Breast epithelium (tissue), 4 donors: Measurements from ENCODE around the gene WDFY2. TPM values are rescaled to one million over a fixed set of nuclear protein-coding genes. Genes with fewer than 3 reads are reported as not detected.
"Not testable (repeated sequence)": the region's sequence is repeated elsewhere in the genome, so short reads cannot be mapped to it uniquely, and the experiment has no call there.

Experiments
- DNase-seq, 2 donors: peaks; one replicate each; pipeline ENCODE4 v3.0.0-alpha.2; 2019; ENCODE audit warnings: low spot score in 2 of 2
- H3K27ac ChIP-seq, 2 donors: fragments of 200-600 bp; sonication (generic) in 1 of 2; one replicate each; pipeline ENCODE4 v1.5.1; 2016 to 2019; ENCODE audit warnings: mild to moderate bottlenecking in 1 of 2
- H3K27me3 ChIP-seq, 2 donors: fragments of 200-600 bp; sonication (generic) in 1 of 2; one replicate each; pipeline versions ENCODE4 v1.5.1 to v1.6.0; 2017 to 2019; ENCODE audit warnings: control low read depth in 1 of 2, mild to moderate bottlenecking in 1 of 2
- H3K36me3 ChIP-seq: fragments of 200-600 bp; one replicate; pipeline ENCODE4 v1.5.1; 2019
- H3K4me1 ChIP-seq, 2 donors: fragments of 200-600 bp; sonication (generic); one replicate each; pipeline ENCODE4 v1.5.1; 2016 to 2019; ENCODE audit warnings: control low read depth in 1 of 2
- H3K4me3 ChIP-seq, 3 donors: fragments of 200-600 bp; sonication (generic); 1 replicate in 2 of 3; 2 replicates in 1 of 3; pipeline ENCODE4 v1.5.1; 2016 to 2019; ENCODE audit warnings: mild to moderate bottlenecking in 3 of 3, moderate library complexity in 2 of 3
- H3K9me3 ChIP-seq, 2 donors: fragments of 200-600 bp; sonication (generic) in 1 of 2; one replicate each; pipeline ENCODE4 v1.5.1; 2016 to 2019; ENCODE audit warnings: control low read depth in 1 of 2
- POLR2A ChIP-seq: fragments of 450-650 bp; IDR thresholded peaks from one replicate; pipeline ENCODE4 v1.6.1; 2016; ENCODE audit warnings: antibody characterized with exemption, mild to moderate bottlenecking, moderate library complexity
- POLR2AphosphoS5 ChIP-seq, 3 donors: sonication (generic); formaldehyde crosslinking; IDR thresholded peaks; one replicate each; pipeline ENCODE4 v1.6.1; 2017; ENCODE audit warnings: antibody characterized with exemption in 3 of 3
- intact Hi-C: fragments of 100-400 bp; cut with DNase I; formaldehyde crosslinking; loops from one replicate; pipeline ENCODE4 v1.15.1; 2023; ENCODE audit warnings: low total_unique reads
- total RNA-seq, 3 donors: library from RNA; depleted of rRNA; stranded (reverse); fragments of >200 nt; gene quantifications; one replicate each; pipeline ENCODE4 v1.1.0, GENCODE V29; 2016
- TF ChIP-seq, protein P1 (sequence below), 3 donors: fragments of 450-650 bp; IDR thresholded peaks; one replicate each; pipeline ENCODE4 v1.5.1; 2016 to 2017; ENCODE audit warnings: antibody characterized with exemption in 3 of 3, mild to moderate bottlenecking in 3 of 3, moderate library complexity in 3 of 3

WDFY2 gene
- total RNA-seq, 3 donors from 2014 or later = 21.0 to 27.7 (median 21.4) TPM

DNA sequence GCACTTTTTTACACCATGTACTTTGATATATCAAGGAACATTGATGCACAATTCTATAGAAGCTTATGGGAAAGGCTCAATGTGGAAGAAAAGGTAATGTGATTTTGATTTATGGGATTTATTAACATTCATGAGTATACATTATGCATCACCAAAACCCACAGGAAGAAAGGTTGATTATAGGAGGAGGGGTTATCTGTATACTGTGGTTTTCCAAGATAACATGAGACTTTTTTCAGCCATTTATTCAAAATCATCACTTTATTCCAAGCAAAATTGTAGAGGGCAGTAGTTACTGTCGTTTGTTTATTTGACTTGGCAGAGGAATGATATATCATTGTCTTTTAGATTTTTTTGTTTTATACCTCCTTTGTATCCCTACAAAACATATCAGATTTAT is 54.9 kb downstream of the WDFY2 start:
- TF ChIP-seq POLR2A (no peak), POLR2AphosphoS5 (IDR thresholded peaks at IDR 0.05) (no peak)
- TF ChIP-seq, protein P1, sequence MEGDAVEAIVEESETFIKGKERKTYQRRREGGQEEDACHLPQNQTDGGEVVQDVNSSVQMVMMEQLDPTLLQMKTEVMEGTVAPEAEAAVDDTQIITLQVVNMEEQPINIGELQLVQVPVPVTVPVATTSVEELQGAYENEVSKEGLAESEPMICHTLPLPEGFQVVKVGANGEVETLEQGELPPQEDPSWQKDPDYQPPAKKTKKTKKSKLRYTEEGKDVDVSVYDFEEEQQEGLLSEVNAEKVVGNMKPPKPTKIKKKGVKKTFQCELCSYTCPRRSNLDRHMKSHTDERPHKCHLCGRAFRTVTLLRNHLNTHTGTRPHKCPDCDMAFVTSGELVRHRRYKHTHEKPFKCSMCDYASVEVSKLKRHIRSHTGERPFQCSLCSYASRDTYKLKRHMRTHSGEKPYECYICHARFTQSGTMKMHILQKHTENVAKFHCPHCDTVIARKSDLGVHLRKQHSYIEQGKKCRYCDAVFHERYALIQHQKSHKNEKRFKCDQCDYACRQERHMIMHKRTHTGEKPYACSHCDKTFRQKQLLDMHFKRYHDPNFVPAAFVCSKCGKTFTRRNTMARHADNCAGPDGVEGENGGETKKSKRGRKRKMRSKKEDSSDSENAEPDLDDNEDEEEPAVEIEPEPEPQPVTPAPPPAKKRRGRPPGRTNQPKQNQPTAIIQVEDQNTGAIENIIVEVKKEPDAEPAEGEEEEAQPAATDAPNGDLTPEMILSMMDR (IDR thresholded peaks at IDR 0.05) = no peak

DNA sequence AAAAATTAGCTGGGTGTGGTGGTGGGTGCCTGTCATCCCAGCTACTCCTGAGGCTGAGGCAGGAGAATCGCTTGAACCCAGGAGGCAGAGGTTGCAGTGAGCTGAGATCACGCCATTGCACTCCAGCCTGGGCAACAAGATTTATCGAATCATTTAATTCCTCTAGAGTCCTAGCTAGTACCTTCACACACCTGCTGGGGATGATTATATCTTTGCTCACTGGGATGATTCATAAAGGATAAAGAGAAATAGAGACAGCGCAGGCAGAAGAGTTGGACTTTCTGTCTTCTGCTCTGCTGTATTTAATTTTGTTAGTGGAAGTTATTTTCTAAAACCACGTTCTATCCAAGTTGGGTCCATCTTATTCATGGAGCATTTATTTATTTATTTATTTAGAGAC is 56.4 kb downstream of the WDFY2 start:
- H3K4me3 ChIP-seq, H3K9me3 ChIP-seq, intact Hi-C loops, H3K27me3 ChIP-seq, DNase-seq, H3K36me3 ChIP-seq, H3K4me1 ChIP-seq, H3K27ac ChIP-seq: not testable (repeated sequence)

More for the DNA sequence above, 54.9 kb downstream of the WDFY2 start:
- intact Hi-C loops = no loop called here
- no peak overlapping the region for H3K27ac ChIP-seq
- H3K36me3 ChIP-seq = no peaks in the 10 kb centered on the region
- no peak overlapping the region for H3K4me3 ChIP-seq
- no peaks in the 10 kb centered on the region for H3K27me3 ChIP-seq
- H3K9me3 ChIP-seq = no peaks in the 10 kb centered on the region
- no peak for DNase-seq
- peaks cover 0 to 7% of the 10 kb centered on the region in 2 donors for H3K4me1 ChIP-seq

DNA sequence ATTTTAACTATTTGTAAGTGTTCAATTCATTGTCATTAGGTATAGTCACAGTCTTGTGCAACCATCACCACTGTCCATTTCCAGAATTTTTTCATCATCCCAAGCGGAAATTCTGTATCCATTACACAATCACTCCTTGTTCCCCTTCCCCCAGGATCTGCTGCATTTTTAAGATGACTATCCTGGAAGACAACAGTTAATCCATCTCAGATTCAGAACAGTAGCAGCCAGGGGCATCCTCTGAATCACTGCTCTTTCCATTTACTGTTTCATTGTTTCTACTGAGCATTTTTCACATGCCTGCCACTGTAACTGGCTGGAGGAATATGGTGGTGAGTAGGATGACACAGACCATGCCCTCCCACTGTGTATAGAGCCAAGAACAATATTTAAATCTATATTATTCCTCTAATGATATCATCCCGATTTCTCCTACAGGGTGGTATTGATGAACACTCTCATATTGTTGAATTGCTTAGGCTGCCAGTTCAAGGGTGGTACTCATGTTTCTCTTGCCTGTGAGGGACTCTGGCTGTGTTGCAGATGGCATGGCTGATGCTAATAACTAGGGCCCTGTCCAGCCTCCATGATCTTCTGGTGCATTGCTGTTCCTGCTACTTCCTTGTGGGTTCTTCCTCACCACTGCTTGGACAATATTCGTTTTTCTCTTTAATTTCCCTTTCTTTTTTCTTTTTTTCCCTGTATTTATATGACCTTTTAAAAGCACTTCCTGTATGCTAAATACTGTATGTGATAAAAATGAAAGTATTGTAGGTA is 59.0 kb downstream of the WDFY2 start:
- no peak for DNase-seq
- no peaks in the 10 kb centered on the region for H3K36me3 ChIP-seq
- TF ChIP-seq POLR2A (no peak), POLR2AphosphoS5 (IDR thresholded peaks at IDR 0.05) (no peak)
- TF ChIP-seq, protein P1 (IDR thresholded peaks at IDR 0.05) = no peak
- no peak overlapping the region for H3K4me3 ChIP-seq
- intact Hi-C loops = no loop called here
- H3K27me3 ChIP-seq = no peaks in the 10 kb centered on the region
- no peaks in the 10 kb centered on the region for H3K9me3 ChIP-seq
- H3K4me1 ChIP-seq = peaks cover 3 to 7% of the 10 kb centered on the region in 2 donors
- H3K27ac ChIP-seq = no peak overlapping the region

DNA sequence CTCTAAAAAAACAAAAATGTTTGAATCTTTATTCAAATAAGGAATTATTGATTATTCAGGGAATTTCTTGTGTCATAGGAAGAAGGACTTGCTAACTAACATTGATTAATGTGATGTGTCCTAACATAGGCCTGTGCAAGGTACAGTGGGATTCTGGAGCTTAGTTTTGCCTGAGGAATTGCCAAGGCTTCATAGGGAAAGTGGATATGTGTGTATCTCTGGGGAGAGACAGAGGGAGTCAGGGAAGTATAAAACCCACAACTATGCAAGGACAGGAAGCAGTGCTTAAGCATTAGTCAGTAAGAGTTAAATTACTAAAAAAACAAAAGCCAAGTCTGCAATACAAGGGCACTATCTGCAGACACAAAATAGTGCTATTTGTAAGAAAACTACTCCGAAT is 59.6 kb downstream of the WDFY2 start:
- no peaks in the 10 kb centered on the region for H3K27me3 ChIP-seq
- TF ChIP-seq POLR2AphosphoS5 (IDR thresholded peaks at IDR 0.05) = no peak
- TF ChIP-seq, protein P1 (IDR thresholded peaks at IDR 0.05) = no peak
- TF ChIP-seq POLR2A = no peak
- intact Hi-C loops = no loop called here

DNA sequence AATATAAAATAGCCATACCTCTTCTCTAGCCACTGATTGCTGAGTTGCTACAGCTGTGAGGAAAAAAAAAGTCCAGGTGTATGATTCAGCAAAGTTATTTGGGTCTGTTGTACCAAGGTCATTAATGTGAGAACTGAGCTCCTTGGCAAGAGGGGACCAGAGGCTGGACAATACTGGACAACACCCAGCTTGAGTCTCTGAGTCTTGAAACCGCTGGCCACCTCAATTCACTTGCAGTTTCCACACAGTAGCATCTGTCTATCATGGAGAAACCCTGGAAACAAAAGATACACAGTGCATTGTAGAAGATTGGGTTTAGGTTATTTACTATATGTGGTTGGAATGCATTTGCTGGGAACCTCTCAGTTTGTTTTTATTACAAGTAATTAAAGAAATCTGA is 60.4 kb downstream of the WDFY2 start:
- Histone ChIP-seq H3K27ac (no peak overlapping the region), H3K36me3 (no peaks in the 10 kb centered on the region), H3K4me1 (peaks cover 3 to 7% of the 10 kb centered on the region in 2 donors), H3K4me3 (no peak overlapping the region), H3K9me3 (no peaks in the 10 kb centered on the region), H3K27me3 (no peaks in the 10 kb centered on the region)
- no peak for DNase-seq
- intact Hi-C loops = no loop called here
- TF ChIP-seq, protein P1 (IDR thresholded peaks at IDR 0.05) = no peak
- TF ChIP-seq POLR2AphosphoS5 (IDR thresholded peaks at IDR 0.05) (no peak), POLR2A (no peak)

More for the DNA sequence above, 59.6 kb downstream of the WDFY2 start:
- H3K36me3 ChIP-seq = no peaks in the 10 kb centered on the region
- H3K4me3 ChIP-seq = no peak overlapping the region
- H3K27ac ChIP-seq = peak overlapping the region in 1 of 2 donors; percentile 25
- H3K4me1 ChIP-seq = peaks cover 3 to 7% of the 10 kb centered on the region in 2 donors
- H3K9me3 ChIP-seq = no peaks in the 10 kb centered on the region
- no peak for DNase-seq
